HG02588 (cell line): ENCODE results near the gene SOX11.
"Not testable (repeated sequence)": the region's sequence is repeated elsewhere in the genome, so short reads cannot be mapped to it uniquely, and the experiment has no call there.

Experiments used
- ATAC-seq: cut with Tn5 transposase; IDR thresholded peaks from one replicate; pipeline ENCODE4 v1.9.1; 2021; ENCODE audit warnings: mild to moderate bottlenecking, moderate library complexity; ENCODE audit not compliant: unreplicated experiment

Gene SOX11

DNA sequence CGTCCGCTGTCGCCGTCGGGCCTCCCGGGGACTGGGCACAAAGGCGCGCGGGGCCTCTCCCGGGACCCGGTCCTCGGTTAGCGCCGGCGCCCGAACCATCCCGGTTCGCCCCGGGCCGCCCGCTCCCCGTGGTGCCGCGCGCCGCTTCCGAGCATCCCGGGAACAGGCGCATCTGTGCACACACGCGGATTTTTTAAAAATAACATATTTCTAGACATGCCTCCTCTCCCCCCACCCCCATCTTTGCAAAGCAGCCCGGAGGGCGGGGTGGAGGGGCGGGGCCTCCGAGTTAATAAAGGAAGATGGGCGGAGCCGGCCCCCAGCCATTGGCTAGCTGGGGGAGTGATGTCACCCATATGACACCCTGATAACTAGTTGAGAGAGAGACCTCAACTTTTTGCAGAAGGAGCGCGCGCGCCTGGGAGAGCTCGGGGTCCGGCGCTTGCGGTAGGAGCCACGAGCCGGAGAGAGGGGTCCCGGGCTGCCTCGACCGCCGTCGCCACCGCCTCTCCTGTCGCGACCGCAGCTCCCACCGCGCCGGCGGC lies at the start of gene SOX11:
Gene SOX11, plus strand, starts transcription at position 400 of the 545 bp plus-strand sequence. CDS start 338 bp downstream, outside the sequence.
- no peak for ATAC-seq

DNA sequence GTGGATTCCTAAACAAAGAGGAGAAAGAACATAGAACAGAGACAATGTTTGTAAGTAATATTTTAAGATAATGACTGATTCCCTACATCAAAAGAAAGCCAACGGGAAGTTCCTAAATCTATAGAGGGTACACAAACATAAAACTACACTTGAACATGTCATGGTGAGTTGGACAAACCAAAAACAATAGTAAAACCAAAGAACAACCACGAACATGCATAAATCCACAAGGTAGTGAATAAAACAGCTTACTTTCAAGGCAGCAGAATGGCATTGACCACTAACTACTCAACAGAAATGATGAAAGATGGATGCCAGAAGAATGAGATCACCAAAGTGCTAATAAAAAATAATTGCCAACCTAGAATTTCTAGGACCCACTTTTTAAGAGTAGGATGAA lies 39.5 kb upstream of the SOX11 start:
- ATAC-seq: not testable (repeated sequence)

DNA sequence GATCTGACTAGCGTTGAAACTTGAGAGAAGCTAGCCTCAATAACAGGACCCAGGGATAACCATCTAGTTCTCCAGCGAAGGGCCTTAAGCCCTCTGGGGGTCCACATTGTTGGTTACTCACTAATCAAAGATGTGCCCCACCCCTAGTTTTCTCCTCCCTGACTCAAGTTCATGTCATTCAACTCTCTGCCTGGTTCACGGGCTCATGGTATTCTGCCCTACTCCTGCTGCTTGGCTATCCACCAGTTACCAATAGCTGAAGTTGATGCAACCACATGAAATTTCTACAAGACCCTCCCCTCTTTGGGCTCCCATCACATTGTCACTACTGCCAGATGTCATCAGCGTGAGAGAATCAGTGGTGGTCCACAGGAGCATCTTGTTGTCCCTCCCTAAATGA lies 38.4 kb upstream of the SOX11 start:
- ATAC-seq: not testable (repeated sequence)

DNA sequence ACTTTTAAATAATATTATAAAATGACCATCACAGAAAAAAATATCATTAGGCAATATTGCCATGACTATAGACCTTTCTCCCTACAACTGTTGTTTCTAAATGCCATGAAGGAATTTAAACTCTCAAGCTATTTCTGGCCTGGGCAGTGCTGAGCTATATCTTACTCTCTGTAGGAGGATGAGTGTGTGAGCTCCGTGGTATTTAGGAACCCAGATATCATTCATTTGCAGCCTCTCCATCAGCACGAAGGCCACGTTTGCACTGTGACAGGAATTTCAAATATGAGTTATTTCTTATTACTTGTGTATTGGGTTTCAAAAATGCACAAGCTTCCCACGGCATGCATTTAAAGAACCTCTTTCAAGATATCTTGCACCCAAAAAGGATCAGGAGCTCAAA lies 35.0 kb upstream of the SOX11 start:
- no peak for ATAC-seq

DNA sequence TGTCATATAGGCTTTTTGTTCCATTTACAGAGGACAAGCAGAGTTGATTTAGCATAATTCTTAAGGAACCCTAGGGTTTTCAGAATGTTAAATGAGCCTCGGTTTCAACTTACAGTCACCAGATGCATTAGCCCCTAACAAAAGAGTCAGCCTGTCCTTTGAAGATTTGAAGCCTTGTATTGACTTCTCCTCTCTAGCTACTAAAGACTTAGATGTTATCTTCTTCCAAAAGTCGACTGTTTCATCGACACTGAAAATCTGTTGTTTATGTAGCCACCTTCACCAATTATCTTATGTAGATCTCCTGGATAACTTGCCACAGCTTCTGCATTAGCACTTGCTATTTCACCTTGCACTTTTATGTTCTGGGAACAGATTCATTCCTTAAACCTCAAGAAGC lies 31.6 kb upstream of the SOX11 start:
- ATAC-seq: no peak

DNA sequence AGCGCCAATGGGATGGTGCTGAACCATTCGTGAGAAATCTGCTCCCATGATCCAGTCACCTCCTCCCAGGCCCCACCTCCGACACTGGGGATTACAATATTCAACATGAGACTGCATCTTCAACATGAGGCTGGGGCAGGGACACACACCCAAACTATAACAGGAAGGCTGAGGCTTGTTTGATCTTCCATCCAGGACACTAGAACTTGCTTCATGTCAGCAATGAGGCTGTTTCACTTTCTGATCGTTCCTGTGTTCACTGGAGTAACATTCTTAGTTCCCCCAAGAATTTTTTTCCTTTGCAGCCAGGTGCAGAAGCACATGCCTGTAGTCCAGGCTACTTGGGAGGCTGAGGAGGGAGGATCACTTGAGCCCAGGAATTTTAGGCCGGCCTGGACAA lies 30.8 kb upstream of the SOX11 start:
- no peak for ATAC-seq

DNA sequence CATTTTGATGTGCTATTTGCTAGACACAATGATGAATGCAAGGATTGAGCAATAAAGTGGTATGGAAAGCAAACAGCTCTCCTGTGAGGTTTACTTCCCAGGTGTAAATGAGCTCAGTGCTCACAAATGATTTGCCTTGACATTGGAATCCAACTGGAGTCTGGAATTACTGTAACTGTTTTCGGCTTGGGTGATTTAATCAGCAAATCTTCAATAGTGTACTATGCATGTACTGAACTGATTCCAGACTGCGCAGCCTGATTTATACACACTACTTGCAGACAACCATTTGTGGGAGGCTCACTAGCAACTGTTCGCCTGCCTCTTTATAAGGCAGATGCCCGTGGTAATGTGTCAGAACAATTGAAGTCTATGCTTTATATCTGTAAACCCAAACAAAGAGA lies 27.9 kb upstream of the SOX11 start:
- ATAC-seq: no peak

DNA sequence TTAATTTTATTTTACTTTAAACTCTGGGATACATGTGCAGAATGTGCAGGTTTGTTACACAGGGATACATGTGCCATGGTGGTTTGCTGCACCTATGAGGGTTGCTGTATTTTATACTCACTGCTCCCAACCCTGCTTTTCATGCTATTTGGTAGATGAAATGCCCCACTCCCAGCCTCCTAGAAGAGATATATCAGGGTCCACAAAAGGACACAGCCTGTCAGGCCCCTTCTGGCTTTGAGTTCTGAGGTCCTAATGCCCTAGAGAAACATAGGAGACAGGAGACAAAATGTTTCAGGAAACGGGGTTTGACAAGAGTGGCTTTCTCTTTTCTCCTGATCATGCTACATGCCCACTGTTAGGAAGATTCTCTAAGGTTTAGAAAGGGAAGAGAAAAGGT lies 27.1 kb upstream of the SOX11 start:
- no peak for ATAC-seq

DNA sequence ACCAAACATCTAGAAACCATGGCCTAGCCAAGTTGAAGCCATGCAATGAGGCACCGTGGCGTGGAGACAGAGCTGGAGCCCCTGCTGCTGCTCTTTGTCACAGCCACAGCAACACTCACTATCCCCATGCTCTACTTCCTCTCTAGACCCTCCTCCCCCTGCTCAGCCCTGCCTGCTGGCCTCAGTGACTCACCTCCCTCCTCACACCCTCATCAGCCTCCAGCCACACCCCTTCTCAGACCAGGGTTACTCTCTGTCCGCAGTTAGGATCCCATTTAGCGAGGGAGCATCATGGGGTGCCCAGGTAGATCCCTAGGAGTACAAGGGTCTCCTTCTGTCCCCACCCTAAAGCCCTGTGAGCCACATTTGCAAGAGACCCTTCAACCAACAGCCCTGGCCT lies 25.4 kb upstream of the SOX11 start:
- ATAC-seq: no peak

DNA sequence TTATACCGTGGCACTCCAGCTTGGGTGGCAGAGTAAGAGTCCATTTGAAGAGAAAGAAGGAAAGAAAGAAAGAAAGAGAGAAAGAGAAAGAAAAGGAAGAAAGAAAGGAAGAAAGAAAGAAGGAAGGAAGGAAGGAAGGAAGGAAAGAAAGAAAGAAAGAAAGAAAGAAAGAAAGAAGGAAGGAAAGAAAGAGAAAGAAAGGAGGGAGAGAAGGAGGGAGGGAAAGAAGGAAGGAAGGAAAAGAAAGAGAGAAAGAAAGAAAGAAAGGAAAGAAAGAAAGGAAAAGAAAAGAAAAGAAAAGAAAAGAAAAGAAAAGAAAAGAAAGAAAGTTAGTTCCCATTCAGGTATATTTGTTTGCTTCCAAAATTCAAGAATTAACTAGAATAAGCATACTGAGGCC lies 24.5 kb upstream of the SOX11 start:
- not testable (repeated sequence) for ATAC-seq

DNA sequence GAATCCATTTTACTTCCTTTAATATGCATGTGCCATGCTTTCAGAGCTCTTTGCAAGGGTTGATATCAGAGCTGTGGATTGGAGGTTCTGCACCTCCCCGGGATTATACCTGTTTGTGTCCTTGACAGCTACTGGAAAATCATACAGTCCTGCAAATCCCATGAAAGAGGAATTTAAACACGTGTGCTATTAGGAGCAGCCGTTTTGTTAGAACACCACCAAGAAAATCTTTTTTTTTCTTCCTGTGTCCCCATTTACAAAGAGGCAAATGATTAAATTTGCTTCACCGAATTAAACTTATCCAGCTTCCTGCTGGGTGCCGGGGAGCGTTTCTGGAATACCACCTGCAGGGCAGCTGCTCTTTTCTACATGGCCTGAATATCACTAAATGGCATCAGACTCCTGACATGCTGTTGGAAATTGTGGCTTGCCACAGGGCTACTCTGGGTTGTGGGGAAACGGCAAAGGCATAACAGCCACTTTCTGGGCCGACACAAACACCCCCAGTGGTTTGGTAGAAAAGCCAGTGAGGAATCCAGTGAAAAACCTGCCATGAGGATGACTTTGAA lies 23.4 kb upstream of the SOX11 start:
- ATAC-seq: no peak

DNA sequence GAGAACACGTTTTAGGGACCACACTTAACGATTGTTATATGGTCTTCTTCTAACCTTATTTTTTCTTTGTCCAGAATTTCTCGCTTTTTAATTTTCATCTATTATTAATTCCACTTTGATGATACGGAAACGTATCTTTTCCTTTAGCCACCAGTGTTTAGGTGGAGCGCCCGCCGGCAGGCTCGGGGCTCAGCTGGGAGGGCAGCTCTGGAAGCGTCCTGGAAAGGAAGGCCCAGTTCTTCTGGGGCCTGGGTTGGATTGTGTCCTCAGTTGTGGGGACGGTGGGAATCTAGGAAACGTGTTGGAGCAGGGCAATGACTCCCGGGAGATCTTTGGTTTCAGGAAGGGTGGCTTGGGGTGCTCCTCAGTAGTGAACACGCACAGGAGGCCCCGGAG lies 19.4 kb upstream of the SOX11 start:
- no peak for ATAC-seq

DNA sequence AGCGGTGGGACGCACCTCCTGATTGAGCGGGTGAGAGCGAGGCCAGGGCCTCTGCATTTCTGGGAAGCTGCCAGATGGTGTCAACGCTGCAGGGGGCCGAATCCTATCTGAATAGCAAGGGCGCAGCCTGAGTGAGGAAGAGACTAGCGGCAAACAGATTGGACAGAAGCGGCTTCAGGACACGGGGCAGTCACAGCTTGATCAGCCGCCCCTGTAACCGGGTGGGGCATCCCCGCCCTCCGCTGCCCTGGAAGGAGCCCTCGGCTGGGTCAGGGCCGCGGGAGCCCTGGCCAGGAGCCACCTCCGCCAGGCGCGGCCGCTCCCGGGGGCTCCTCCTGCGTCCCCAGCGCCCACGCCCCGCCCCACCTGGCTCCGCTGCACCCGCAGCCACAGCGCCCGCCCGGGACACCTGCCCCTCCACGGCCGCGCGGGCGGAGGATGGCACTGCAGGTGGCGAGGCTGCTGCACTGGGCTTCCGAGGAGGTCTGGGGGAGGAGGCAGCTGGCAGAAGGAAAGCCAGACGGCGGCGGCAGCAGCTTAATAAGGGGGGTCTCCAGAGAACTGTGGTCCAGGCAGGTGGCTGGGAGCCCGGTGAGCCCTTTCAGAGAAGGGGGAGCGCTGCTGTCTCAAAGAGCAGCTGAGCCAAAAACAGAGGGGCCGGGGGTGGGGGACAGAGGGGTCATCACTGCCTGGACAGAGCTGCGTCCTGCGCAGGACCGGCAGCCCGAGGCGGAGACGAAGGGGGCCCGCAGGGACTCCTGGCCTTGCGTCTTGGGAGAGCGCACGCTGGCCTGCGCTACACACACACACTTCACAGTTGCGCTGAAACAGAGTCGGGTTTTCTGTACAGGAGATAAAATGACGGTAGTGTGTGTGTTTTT lies 18.8 kb upstream of the SOX11 start:
- ATAC-seq: no peak

DNA sequence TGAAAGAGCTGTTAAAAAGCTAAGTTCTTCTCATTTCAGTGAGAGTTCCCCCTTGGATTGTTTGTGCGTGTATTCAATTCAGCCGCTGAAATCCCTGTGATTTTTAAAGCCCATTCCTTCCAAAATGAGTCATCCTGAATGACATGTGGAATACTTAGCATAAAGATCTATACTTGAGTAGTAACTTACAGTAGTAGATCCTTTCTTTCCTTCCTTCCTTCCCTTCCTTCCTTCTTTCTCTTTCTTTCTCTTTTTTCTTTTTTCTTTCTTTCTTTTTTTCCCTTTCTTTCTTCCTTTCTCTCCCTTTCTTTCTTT lies 18.2 kb upstream of the SOX11 start:
- no peak for ATAC-seq

DNA sequence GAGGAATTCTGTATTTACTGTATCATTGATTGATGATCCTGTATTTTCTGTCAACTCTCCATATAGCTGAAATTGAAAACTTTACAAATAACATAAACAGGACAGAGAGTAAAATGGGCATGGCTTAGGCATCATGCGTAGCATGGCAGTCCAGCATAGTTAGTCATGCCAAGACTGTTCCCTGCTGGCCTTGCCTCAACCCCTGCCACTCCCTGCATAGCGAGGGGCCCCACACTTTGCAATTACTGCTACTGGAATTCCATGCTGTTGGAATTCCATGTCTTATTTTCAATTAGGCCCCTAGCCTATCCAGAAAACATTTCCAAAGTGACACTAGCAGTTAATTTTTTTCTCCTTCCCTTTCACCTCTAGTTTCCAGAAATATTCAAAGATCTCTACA lies 15.1 kb upstream of the SOX11 start:
- no peak for ATAC-seq

DNA sequence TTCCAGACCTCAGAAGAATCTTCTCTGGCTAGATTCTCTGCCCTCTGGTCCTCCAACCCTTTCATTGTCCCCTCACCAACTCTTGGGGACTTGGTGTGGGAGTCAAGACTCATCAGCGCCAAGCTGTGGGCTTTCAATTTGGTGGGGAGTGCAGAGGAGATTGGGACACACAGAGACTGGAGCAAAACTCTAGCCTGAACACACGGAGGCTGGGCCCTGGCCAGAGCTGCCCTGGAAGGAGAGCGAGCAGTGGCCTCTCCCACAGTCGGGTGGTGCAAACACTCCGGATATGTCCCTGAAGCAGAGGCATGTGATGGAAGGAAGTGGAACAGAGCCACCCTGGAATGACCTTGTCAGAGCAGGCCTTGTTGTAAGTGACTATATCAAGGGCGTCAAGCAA lies 8.7 kb upstream of the SOX11 start:
- ATAC-seq: no peak

DNA sequence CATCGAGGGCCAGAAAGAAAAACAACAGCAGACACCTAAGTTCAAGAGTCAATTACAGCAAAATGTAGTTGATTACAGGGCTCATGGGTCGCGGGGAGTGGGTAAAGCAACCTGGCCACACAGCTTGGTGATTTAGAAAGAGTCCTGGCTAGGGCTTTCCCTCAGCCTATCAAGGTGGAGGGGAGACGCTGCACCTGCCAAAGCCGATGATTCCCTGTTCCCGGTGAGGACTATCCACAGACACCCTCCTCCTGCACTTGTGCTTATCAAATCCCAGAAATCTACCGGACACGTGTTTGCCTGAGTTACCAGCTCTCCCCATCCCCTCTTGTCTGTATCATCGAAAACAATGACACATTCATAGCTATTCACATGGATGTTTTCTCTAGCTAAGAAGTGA lies 7.0 kb upstream of the SOX11 start:
- ATAC-seq: no peak

DNA sequence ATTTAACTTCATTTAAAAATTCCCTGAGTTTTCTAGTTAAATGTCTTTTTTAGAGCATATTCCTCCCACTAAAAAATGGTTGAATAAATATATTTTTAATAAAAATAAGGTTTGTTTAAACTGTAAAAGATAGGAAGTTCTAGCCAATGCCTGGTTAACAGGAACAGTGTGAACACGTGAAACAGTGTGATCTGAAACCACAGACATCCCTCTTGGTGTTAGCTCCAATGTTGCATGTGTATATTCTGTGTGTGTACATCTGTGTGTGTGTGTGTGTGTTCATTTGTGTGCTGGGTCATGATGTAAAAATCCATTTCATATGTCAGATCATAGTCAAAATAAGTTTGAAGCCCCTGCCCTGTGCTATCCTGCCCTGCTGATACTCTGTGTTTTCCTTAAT lies 6.1 kb upstream of the SOX11 start:
- no peak for ATAC-seq

DNA sequence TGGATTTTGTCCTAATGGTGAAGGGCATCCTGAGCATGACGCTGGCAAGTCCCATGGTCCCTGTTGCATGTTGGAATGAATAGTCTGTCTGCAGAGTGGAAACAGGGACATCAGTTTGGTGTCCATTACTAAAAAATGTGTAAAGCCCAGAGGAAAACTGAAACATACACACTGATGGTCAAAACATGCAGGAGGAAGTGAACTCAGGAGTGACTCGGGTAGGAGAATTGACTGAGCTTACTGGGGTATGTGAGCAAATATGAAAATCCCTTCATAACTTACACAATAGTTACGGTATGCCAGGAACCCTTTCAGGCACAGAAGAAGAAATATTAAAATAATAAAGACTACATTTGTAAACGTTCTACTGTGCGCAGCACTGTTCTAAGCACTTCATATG lies 5.6 kb upstream of the SOX11 start:
- no peak for ATAC-seq

DNA sequence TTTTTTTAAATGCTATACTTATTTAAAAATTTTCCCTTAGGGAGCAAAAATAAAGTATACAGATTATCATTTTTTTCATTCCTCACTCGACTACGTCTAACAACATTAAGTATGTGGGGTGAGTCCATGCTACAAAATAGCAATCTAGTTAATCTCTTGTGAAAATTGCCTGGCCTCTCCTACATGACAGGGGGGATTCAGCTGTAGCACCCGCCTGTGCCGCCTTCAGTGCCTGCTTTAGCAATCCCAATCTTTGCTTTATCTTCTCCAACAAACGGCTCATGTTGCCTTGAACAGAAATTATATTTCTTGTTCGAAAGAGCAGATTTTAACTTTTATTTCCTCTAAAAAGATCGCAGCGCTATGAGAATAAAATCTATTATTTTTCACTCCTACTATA lies 2.4 kb upstream of the SOX11 start:
- no peak for ATAC-seq

DNA sequence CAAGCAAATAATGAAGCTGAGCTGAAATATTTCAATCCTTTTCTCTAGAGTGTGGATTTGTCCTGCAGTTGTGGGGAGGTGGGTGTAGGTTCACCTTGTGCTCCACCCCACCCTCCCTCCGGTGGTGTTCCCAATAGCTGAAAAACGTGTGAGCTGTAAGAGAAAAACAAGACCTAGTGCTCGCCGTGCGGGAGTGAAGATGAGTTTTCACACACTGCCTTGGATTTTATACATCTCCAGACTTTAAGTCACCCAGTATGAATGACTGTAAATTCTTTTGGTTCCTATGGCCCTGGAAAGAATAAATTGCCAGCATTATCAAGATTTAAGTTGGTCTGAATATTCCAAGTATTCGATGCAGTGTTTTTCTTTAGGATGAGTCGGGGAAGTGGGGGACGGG lies 1.9 kb upstream of the SOX11 start:
- no peak for ATAC-seq

DNA sequence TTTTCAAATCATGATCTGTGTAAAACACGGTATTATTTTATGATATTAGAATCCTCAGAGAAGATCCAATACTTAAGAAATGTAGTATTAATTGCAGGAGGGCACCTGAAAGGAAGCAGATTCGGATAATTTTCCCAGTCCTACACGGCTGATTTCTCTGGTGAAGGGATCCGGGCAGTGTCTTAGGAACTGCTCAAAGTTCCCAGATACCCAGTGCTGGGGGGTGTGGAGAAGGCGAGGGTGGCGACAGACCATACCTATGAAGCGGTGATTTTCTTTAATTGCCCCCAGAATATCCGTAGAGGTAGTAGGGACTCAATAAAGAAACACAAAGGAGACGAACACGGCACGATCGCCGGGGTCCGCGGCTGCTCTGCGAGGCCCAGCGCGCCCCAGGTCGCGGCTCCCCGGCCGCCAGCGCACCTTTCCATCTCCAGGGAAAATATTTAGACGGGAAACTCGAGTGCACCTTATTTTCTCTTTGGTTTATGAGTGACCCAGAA lies 1.4 kb upstream of the SOX11 start:
- no peak for ATAC-seq
